Hematopoietic multipotent progenitor cell treated with erythropoietin and hydrocortisone succinate and interleukin-3 and kit ligand, for 15 days (in vitro differentiated cells): ENCODE results near the gene DHX35.

ENCODE experiments used
- DNase-seq: peaks from one replicate; pipeline ENCODE4 v3.0.0-alpha.2; 2015; ENCODE audit warnings: low spot score

The DHX35 gene

DNA sequence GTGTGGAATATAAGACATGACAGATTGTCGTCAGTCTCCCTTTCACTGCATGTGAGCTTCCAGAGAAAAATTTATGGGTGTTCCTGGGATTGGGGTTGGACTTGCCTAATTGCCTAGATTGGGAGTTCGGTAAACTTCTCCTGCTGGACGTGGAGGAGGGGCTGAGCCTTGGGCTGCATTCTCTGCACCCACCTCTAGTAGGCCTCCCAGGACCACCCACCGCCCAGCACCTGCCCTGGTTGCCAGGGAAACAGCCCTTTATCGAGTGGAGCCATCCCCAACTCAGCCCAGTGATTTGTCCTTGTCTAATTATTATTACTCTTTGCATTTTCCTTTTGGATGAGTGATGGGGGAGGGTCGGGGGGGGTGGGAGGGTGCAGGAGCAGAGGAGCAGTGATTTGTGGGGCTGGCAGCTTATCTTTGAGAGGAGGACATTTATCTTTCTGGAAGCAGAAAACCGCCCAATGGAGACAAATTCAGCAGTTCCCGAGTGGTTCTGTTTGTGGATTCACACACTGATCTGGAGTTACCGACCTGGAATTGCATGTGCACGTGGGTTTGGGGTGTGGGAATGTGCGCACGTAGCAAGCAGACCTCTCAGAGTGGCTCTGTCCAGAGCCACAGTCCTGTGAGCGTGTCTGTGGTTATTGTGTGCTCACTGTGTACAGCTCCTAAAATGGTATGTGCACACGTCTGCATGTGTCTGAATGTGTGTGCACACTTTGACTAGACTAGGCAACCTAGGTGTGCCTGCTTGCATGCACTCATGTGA is 104.5 kb downstream of the DHX35 start:
- no peak for DNase-seq

DNA sequence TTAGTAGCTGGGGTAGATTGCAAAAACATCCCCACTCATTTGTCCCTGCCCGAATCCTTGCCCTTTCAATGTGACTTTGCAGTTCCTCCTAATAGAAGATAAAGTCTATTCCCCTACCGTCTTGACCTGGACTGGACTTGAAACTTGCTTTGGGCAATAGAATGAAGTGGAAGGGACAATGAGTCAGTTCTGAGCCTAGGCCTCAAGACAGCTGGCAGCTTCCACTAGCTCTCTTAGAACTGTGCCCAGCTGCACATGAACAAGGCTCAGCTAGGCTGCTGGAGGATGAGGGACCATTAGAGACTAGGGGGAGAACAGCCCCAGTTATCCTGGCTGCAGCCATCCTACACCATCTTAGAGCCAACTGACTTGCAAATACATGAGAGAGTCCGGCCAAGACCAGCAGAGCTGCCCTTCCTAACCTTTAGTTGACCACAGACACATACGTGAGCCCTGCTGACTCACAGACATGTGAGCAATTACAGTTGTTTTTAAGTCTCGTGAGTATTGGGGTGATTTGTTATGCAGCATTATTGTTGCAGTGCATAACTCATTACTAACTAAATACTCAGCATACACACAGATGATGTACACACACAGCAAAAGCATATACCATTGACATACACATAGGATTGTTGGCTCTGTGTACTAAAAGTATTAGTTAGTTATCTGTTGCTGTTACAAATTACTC is 105.5 kb downstream of the DHX35 start:
- DNase-seq, result no peak

DNA sequence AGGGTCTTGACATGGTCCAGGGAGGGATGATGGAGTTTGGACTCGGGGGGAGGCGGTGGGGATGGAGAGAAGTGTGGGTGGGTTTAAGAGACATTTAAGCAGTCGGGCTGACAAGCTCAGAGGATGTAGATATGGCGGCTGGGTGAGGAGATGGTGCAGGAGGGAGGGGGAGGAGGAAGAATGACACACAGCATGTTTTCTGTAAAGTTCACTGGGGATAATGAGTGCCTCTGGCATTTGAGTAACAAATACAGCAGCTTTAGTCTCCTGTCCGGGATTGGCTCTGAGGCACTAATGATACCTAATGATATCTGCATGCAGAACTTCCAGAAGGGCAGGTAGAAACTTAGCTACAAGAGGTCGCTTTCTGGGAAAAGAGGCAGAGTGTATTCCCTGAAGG is 107.8 kb downstream of the DHX35 start:
- no peak for DNase-seq

DNA sequence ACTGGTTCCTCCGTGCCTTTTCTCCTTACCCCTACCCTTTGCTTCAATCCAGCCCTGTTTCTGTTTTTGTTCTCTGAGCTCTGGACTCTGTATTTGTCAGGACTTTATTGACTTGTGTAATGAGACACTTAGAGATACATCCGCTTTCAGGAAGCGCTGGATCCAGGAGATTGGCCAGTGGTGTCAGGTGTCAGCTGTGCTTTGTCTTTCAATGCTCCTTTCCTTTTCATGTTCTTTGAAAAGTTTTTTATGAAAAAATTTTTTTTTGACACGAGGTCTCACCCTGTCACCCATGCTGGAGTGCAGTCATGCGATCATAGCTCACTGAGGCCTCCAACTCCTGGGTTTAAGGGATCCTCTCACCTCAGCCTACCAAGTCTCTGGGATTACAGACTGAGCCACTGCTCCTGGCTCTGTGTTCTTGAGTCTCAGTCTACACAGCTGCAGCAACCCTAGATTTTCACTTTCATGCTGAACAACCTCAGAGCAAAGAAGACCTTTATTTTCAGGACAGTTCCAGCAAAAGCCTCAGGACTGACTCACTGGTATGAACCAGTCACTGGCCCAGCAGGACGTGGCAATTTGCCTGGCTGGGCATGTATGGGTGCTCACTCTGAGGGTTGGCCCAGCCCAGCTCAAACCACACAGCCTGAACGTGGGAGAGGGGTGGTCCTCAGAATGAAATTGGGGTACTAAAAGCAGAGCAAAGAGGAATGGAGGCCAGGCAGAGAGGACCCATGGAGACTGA is 108.5 kb downstream of the DHX35 start:
- no peak for DNase-seq

DNA sequence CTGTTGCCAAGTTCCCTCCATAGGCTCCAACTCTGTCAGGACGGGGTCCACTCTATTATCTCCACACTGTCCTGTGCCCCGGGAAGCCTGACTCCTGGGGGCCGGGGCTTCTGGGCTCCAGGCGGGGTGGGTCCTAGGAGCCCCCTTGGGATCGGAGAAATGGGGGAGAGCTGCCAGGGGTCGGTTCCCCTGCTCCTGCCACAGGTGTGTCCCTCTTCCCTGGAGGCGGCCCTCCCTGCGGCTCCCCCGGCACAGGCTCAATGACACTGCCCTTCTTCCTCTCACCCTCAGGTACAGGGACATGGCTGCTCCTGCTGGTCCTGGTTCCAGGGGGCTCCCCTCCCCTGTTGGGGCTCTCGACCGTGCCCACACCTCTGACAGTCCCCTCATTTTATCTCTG is 110.0 kb downstream of the DHX35 start:
- no peak for DNase-seq

DNA sequence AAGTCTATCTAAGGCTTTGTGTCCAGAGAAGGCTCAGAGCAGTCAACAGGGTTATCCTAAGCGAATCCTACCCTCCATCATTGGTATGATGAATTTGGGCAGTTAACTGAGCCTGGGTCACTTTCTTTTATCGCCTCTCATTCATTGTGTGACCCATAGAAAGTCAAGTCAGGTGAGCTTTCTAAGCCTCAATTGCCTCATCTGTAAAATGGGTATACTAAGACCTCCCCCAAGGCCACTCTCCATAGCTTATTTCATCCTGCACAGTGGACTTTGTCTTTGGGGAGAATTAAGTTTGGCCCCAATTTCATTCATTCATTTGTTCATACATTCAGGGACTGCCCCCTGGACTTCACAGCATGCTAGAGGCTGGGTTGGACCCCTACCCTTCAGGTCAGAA is 110.5 kb downstream of the DHX35 start:
- no peak for DNase-seq

DNA sequence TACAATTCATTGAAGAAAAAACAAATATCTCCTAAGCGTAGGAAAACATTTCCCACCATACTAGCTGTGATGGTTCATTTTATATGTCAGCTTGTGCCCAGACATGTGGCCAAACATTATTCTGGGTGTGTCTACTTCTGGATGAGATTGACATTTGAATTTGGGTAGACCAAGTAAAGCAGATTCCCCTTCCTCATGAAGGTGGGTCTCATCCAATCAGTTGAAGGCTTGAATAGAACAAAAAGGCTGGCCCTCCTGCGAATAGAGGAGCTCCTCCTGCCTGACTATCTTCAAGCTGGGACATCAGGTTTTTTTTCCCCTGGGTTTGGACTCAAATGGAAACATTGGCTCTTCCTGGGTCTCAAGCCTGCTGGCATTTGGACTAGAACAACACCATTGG is 113.6 kb downstream of the DHX35 start:
- DNase-seq, result no peak

DNA sequence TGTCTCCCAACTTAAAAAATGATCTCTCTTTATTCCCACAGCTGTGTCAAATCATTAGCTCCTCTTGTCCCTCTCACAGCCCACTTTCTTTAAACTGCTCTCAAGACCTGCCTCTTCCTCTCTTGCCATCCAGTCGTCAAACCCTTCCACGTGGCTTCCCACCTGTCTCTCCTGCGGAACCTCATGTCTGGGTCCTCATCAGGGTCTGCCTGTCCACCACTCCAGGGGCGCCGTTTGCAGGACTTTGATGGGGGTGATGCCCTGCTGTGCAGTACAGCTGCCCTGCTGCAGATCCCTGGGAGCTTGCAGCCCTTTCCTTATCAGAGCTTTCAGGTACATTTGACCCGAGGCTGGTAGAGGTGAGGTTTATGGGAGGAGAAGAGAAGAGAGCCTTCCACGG is 114.8 kb downstream of the DHX35 start:
- DNase-seq, result no peak

DNA sequence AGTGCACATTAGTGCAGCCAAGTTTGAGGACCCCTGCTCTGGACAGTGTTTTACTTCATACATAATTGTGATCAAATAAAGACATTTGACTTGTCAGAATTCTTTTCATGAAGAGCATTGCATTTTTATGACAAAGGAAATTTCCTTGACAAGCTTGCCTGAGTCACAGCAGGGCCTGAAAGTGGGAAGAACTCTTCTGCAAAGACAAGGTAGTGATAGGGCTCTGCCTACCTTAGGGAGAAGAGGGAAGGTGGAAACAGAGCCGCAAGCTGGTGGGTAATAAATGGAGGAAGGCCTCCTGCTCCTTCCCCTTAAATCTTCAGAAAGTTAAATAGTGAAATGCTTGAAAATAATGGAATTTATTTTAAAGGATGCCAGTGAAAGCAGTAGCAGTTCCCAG is 118.2 kb downstream of the DHX35 start:
- no peak for DNase-seq

DNA sequence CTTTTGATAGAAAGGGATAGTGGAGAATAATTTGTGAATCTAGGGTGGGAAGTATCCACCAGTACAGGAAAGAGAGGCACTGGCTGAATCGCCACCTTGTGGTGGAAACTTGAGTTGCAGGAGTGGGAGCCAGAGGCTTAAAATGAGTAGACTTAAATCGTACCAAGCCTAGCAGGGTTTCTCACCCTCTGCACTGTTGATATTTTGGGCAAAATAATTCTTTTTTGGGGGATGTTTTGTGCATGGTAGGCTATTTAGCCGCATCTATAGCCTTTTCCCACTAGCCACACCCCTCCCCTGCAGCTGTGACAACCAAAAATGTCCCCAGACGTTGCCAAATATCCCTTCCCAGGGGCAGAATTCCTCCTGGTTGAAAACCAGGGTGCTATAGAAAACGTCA is 119.1 kb downstream of the DHX35 start:
- DNase-seq, result peak; percentile 69

DNA sequence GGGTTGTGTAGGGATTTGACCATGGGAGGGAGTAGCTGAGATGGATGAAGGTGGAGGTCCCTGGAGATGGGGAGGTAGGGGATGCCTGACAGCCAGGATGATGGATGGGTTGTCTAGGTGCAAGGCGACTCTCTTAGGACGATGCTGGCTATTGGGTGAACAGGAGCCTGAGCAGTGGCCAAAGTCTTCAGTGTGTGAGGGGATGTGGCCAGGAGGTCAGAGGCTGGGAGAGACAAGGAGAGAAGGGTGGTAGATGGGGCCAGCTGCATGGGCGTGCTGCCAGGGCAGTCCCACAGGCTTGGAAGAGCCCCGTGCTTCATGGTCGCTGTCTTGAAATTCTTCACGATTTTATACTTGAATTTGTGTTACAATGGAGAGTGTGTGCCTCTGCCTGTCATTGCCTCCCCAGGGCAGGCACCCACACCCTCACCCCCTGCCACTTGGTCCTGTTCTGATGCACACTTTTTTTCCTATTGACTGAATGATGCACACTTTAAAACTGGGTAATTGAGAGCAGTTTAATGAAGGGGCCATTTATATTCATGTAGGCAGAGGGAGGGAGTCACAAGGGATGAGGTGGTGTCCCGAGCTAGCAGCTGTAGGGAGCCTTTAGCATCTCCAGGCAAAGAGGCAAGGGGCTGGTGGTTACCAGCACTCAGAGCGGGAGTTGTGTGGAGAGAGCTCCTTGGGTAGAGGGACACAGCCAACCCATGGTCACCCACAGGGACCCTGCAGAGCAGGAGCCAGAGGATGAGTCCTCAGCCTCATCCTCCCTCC is 120.7 kb downstream of the DHX35 start:
- DNase-seq, result no peak

DNA sequence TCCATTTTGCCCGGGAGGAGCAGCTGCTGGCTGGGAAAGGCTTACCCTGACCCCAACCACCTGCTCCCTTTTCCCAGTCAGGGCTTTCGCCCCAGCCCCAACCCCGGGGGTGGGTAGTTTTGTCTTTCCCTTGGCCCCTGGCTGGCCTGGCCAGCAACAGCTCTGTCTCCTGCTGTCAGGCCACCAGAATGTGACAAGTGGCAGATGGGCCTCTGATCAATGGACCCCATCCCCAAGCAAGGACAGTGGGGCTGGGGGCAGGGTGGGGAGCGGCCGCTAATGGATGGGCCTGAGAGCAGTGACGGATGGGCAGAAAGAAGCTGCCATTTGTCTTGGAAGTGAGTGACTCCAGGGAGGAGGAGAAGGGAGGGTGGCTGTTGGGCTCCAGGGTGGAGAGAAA is 121.6 kb downstream of the DHX35 start:
- no peak for DNase-seq

DNA sequence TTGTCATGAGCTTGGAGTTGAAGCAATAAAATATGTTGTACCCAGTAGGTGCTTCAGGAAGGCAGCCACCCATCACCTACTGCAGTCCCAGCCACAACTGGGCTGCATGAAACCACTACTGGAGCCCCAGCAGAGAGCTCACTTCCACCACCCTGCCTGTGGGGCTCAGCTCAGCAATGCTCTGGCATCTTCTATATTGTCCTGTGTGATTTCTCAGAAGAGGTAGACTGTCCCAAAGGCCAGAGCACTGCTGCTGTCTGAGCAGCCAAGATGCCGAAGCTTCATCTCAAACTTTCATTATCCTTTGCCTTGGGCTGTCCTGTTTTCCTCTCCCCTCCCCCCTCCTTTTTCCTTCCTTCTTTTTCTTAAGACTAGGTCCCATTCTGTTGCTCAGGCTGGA is 126.9 kb downstream of the DHX35 start:
- no peak for DNase-seq
